CD14-positive monocyte (primary cell): ENCODE measurements around the gene PTX3. TPM values are rescaled to one million over a fixed set of nuclear protein-coding genes. Genes with fewer than 3 reads are reported as not detected.

Experiments
- DNase-seq, 3 donors: peaks; one replicate each; pipeline ENCODE4 v3.0.0-alpha.2; 2011 to 2022
- H2AFZ ChIP-seq: 2 replicates; pipeline ENCODE4 v1.6.0; 2012; ENCODE audit warnings: mild to moderate bottlenecking, low read depth, low read length, inconsistent platforms; ENCODE audit not compliant: insufficient read depth, poor library complexity, severe bottlenecking
- H3K27ac ChIP-seq, 2 donors: 1 replicate in 1 of 2; 2 replicates in 1 of 2; pipeline ENCODE4 v1.5.1; 2012 to 2013; ENCODE audit warnings: low read length in 2 of 2, control low read depth in 1 of 2, inconsistent platforms in 1 of 2, low read depth in 1 of 2, mild to moderate bottlenecking in 1 of 2
- H3K27me3 ChIP-seq, 2 donors: one replicate each; pipeline versions ENCODE4 v1.6.0 to v1.6.1; 2011 to 2013; ENCODE audit warnings: low read length in 2 of 2; ENCODE audit not compliant: control insufficient read depth in 2 of 2, insufficient read depth in 2 of 2
- H3K36me3 ChIP-seq, 2 donors: replicated peaks in 1 of 2; 1 replicate in 1 of 2; 2 replicates in 1 of 2; pipeline versions ENCODE4 v1.5.1 to v1.6.1; 2012 to 2013; ENCODE audit warnings: low read length in 2 of 2, control low read depth in 1 of 2, inconsistent platforms in 1 of 2, mild to moderate bottlenecking in 1 of 2; ENCODE audit not compliant: insufficient read depth in 2 of 2, control insufficient read depth in 1 of 2
- H3K4me1 ChIP-seq, 2 donors: 1 replicate in 1 of 2; 2 replicates in 1 of 2; pipeline versions ENCODE4 v1.5.1 to v1.6.1; 2012 to 2013; ENCODE audit warnings: low read length in 2 of 2, control low read depth in 1 of 2, inconsistent platforms in 1 of 2, mild to moderate bottlenecking in 1 of 2, moderate library complexity in 1 of 2; ENCODE audit not compliant: insufficient read depth in 2 of 2, control insufficient read depth in 1 of 2
- H3K4me2 ChIP-seq: replicated peaks from 2 replicates; pipeline ENCODE3; 2012; ENCODE audit warnings: low read length, moderate library complexity, mild to moderate bottlenecking; ENCODE audit not compliant: poor library complexity, severe bottlenecking; ENCODE audit errors: extremely low read depth
- H3K4me3 ChIP-seq, 3 experiments: fragments of 200-600 bp in 1 of 3; sonication (generic) in 1 of 3; replicated peaks in 1 of 3; 1 replicate in 2 of 3; 2 replicates in 1 of 3; pipeline ENCODE4 v1.5.1; 2011 to 2013; ENCODE audit warnings: low read length in 3 of 3, mild to moderate bottlenecking in 3 of 3, control low read depth in 2 of 3, low read depth in 2 of 3, inconsistent platforms in 1 of 3, moderate library complexity in 1 of 3
- H3K79me2 ChIP-seq: 2 replicates; pipeline ENCODE4 v1.6.0; 2012; ENCODE audit warnings: mild to moderate bottlenecking, control low read depth, inconsistent platforms, low read length, moderate library complexity; ENCODE audit not compliant: insufficient read depth
- H3K9ac ChIP-seq: 2 replicates; pipeline ENCODE4 v1.6.0; 2017; ENCODE audit warnings: low read length, mild to moderate bottlenecking; ENCODE audit not compliant: insufficient read depth, poor library complexity, severe bottlenecking
- H3K9me3 ChIP-seq, 2 donors: replicated peaks in 1 of 2; 1 replicate in 1 of 2; 2 replicates in 1 of 2; pipeline versions ENCODE4 v1.5.1 to v1.6.1; 2012 to 2013; ENCODE audit warnings: low read length in 2 of 2, control low read depth in 1 of 2; ENCODE audit not compliant: control insufficient read depth in 1 of 2, insufficient read depth in 1 of 2
- H4K20me1 ChIP-seq: 2 replicates; pipeline ENCODE4 v1.6.0; 2012; ENCODE audit warnings: mild to moderate bottlenecking, low read length, control low read depth, moderate library complexity; ENCODE audit not compliant: insufficient read depth
- H3K27ac Mint-ChIP-seq, 7 donors: one replicate each; pipeline ENCODE4 v1.8.0; 2020; ENCODE audit warnings: mild to moderate bottlenecking in 7 of 7, mixed read lengths in 7 of 7, moderate library complexity in 6 of 7, inconsistent platforms in 2 of 7
- H3K27me3 Mint-ChIP-seq, 3 donors: one replicate each; pipeline ENCODE4 v1.8.0; 2021 to 2022; ENCODE audit warnings: low read depth in 3 of 3, mild to moderate bottlenecking in 3 of 3, mixed read lengths in 3 of 3, moderate library complexity in 3 of 3, inconsistent platforms in 1 of 3
- H3K36me3 Mint-ChIP-seq, 2 donors: one replicate each; pipeline ENCODE4 v1.8.0; 2020; ENCODE audit warnings: mixed read lengths in 2 of 2, inconsistent platforms in 1 of 2, mild to moderate bottlenecking in 1 of 2
- H3K4me1 Mint-ChIP-seq: one replicate; pipeline ENCODE4 v1.8.0; 2020; ENCODE audit warnings: mild to moderate bottlenecking, mixed read lengths
- H3K4me3 Mint-ChIP-seq, 2 donors: one replicate each; pipeline ENCODE4 v1.8.0; 2020; ENCODE audit warnings: mild to moderate bottlenecking in 2 of 2, mixed read lengths in 2 of 2, moderate library complexity in 1 of 2
- H3K9me3 Mint-ChIP-seq, 7 donors: one replicate each; pipeline ENCODE4 v1.8.0; 2020 to 2022; ENCODE audit warnings: mixed read lengths in 7 of 7, mild to moderate bottlenecking in 6 of 7, moderate library complexity in 6 of 7, inconsistent platforms in 2 of 7
- WGBS: methylation state at CpG from one replicate; pipeline ENCODE4 v1.1.5; 2013; ENCODE audit warnings: missing lambda C conversion rate; ENCODE audit not compliant: insufficient coverage; 5-methylcytosine and 5-hydroxymethylcytosine counted together
- intact Hi-C, 2 donors: fragments of 100-400 bp; cut with micrococcal nuclease; formaldehyde crosslinking; loops; one replicate each; pipeline versions ENCODE4 v1.15.0 to v1.15.1; 2023
- polyA plus RNA-seq, 3 donors: library from polyadenylated mRNA; depleted of rRNA in 1 of 3; unstranded in 2 of 3; stranded (reverse) in 1 of 3; fragments of 300-500 nt in 2 of 3; fragments of >200 nt in 1 of 3; fragmentation: Illumina TruSeq in 2 of 3; gene quantifications; 1 replicate in 2 of 3; 2 replicates in 1 of 3; pipeline ENCODE4 v1.2.3, GENCODE V29; 2012 to 2021
- TF ChIP-seq, protein P1 (sequence below): fragments of 200-600 bp; IDR thresholded peaks from one replicate; pipeline ENCODE4 v1.8.0; 2022; ENCODE audit warnings: antibody characterized with exemption, mild to moderate bottlenecking

Gene PTX3
- polyA plus RNA-seq, 3 donors: 9.1 to 84.5 (median 10.5) TPM

DNA sequence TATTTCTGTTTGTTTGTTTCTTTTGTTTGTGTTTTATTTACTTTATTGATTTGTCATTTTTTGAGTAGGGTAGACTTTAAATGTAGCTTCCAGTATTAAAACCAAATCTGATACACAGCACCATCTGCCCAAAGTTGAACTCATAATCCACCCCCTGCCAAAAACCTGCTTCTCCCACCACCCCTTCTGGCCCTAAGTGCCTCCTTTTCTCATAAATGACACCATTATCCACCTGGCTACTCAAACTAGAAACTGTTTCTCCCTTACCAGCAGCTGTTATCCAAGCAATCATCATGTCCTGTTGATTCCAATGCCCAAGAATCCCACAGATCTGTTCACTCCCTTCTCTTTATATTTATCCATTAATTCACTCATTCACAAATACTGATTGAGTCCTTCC lies 21.8 kb upstream of the PTX3 start:
- Histone ChIP-seq H3K4me1 (no peaks in the 10 kb centered on the region), H4K20me1 (no peaks in the 10 kb centered on the region), H3K4me3 (no peak overlapping the region), H3K4me2 (no peak overlapping the region), H3K27me3 (peaks cover 0 to 2% of the 10 kb centered on the region in 2 donors), H3K9me3 (no peaks in the 10 kb centered on the region), H3K36me3 (no peaks in the 10 kb centered on the region), H3K79me2 (no peaks in the 10 kb centered on the region), H3K27ac (no peak overlapping the region), H3K9ac (no peak overlapping the region), H2AFZ (no peak overlapping the region)
- intact Hi-C loops: loop anchor here in 1 of 2 donors (10.0 kb wide), 1 partner anchor 50 kb away; no protein-coding TSS in a partner anchor
- H3K27me3 Mint-ChIP-seq: peaks cover 0 to 5% (median 4%) of the 10 kb centered on the region in 3 donors
- no peak for DNase-seq
- peaks cover 0 to 8% (median 2%) of the 10 kb centered on the region in 7 donors for H3K9me3 Mint-ChIP-seq
- TF ChIP-seq, protein P1, sequence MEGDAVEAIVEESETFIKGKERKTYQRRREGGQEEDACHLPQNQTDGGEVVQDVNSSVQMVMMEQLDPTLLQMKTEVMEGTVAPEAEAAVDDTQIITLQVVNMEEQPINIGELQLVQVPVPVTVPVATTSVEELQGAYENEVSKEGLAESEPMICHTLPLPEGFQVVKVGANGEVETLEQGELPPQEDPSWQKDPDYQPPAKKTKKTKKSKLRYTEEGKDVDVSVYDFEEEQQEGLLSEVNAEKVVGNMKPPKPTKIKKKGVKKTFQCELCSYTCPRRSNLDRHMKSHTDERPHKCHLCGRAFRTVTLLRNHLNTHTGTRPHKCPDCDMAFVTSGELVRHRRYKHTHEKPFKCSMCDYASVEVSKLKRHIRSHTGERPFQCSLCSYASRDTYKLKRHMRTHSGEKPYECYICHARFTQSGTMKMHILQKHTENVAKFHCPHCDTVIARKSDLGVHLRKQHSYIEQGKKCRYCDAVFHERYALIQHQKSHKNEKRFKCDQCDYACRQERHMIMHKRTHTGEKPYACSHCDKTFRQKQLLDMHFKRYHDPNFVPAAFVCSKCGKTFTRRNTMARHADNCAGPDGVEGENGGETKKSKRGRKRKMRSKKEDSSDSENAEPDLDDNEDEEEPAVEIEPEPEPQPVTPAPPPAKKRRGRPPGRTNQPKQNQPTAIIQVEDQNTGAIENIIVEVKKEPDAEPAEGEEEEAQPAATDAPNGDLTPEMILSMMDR: no peak
- H3K4me1 Mint-ChIP-seq: no peaks in the 10 kb centered on the region
- no peak overlapping the region for H3K4me3 Mint-ChIP-seq
- H3K27ac Mint-ChIP-seq: no peak overlapping the region
- H3K36me3 Mint-ChIP-seq: no peaks in the 10 kb centered on the region

DNA sequence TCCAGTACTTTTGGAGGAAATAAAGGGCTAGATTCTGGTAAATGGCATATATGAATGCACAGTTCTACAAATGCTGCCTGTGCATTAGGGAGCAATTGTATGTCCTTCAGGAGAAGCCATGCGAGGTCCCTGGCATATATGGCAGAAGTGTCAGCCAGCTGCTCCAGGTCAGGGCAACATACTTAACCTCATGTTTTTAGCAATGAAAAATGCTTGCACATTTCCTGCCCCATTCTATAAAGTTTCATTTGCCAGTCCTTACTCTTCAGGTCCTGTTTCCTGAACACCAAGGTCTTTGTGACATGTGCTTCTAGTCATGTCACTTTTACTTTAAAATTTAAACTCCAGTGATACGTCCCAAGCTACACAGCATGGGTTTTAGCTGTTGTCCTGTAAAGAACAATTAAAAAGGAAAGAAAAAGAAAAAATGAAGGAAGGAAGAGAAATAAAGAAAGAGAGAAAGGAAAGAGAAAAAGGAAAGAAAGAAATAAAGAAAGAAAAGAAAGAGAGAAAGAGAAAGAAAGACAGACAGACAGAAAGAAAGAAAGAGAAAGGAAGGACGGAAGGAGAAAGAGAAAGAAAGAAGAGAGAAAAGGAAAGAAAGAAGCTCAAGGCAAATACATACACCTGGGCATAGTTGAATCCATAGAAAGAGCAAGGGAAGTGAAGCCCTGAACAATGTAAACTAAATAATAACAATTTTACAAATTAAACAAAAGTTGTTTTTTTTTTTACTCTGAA lies 20.1 kb upstream of the PTX3 start:
- no peaks in the 10 kb centered on the region for H3K36me3 Mint-ChIP-seq
- H3K9me3 Mint-ChIP-seq: peaks cover 0 to 5% (median 2%) of the 10 kb centered on the region in 7 donors
- Histone ChIP-seq H2AFZ (no peak overlapping the region), H3K9me3 (no peaks in the 10 kb centered on the region), H3K79me2 (no peaks in the 10 kb centered on the region), H3K36me3 (no peaks in the 10 kb centered on the region), H3K27ac (no peak overlapping the region), H3K9ac (no peak overlapping the region), H4K20me1 (no peaks in the 10 kb centered on the region), H3K4me1 (no peaks in the 10 kb centered on the region), H3K4me2 (no peak overlapping the region), H3K27me3 (peaks cover 0 to 2% of the 10 kb centered on the region in 2 donors), H3K4me3 (no peak overlapping the region)
- no peak overlapping the region for H3K4me3 Mint-ChIP-seq
- TF ChIP-seq, protein P1: no peak
- no peaks in the 10 kb centered on the region for H3K4me1 Mint-ChIP-seq
- peaks cover 0 to 5% (median 4%) of the 10 kb centered on the region in 3 donors for H3K27me3 Mint-ChIP-seq
- DNase-seq: no peak
- no peak overlapping the region for H3K27ac Mint-ChIP-seq
- 67% methylated on average over 1 of the region's 3 CpGs for WGBS
- intact Hi-C loops: loop anchor here in 1 of 2 donors (10.0 kb wide), 1 partner anchor 48 kb away; no protein-coding TSS in a partner anchor
